ENCODE results near the gene DIP2C. TPM values are rescaled to one million over a fixed set of nuclear protein-coding genes. Genes with fewer than 3 reads are reported as not detected.
"Not testable (repeated sequence)": the region's sequence is repeated elsewhere in the genome, so short reads cannot be mapped to it uniquely, and the experiment has no call there.

DIP2C gene
- polyA plus RNA-seq, 1 donor from 2014 or later = 1.4 TPM

DNA sequence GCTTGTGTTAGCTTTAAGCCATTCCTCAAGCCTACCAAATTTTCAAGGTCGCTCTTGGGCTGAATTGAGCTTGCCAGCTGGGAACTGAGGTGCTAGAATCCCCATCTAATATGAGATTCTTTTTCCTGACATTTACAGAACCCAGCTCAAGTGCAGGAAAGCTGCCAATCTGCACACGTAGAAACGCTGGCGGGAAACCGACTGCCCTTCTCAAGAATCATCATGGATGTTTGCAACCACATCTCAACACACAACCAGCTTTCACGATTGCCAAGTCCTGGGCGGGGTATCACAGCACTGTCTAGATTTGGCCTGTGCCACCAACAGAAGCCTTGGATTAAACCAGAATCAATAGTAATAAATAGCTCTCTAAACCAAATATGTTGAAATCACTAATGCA lies 203.7 kb downstream of the DIP2C start:
- Mint-ChIP-seq H3K36me3 (no peaks in the 10 kb centered on the region), H3K27me3 (no peaks in the 10 kb centered on the region), H3K4me3 (peak overlapping the region; percentile 39 to 90 (median 63))

DNA sequence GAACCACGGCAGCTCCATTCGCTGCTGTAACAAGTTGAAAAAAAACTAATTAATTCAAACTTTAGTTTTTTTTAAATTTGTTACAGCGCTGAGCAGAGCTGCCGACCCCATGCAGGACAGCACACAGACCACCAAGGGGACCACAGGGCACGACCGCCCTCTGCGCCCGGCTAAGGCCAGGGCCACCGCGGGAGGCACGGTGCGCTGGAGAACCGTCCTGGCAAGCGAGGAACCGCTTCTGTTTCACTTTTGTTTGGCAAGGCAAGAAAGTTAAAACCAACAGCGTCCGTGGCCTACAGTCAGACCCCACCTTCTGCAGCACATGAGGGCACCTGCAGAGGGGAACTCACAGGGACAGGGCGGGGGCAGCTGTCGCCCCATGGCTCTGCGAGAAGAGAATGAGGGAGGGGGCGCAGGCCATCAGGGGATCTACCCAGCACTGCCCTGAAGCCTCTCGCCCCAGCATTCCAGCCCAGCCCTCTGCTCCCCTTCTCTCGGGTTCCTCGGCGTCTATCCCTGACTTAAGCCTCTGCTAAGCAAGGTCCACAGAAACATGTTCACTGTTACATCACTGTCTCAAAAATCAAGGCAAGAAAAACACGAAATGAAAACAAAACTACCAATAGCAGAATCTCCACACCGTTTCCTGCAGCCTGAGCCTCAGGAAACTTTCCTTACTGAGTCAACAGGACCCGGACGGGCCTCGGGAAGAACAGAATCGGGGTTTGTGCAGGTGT lies 204.4 kb downstream of the DIP2C start:
- Mint-ChIP-seq H3K4me1 (peaks cover 0 to 6% (median 1%) of the 10 kb centered on the region in 3 donors), H3K27me3 (no peaks in the 10 kb centered on the region), H3K9me3 (no peaks in the 10 kb centered on the region), H3K4me3 (peak overlapping the region; percentile 80 to 94 (median 86)), H3K27ac (peak overlapping the region in 1 of 3 donors; percentile 92), H3K36me3 (no peaks in the 10 kb centered on the region)

More for the DNA sequence above, 203.7 kb downstream of the DIP2C start:
- Mint-ChIP-seq H3K27ac (no peak overlapping the region), H3K9me3 (no peaks in the 10 kb centered on the region), H3K4me1 (peaks cover 0 to 6% (median 1%) of the 10 kb centered on the region in 3 donors)

DNA sequence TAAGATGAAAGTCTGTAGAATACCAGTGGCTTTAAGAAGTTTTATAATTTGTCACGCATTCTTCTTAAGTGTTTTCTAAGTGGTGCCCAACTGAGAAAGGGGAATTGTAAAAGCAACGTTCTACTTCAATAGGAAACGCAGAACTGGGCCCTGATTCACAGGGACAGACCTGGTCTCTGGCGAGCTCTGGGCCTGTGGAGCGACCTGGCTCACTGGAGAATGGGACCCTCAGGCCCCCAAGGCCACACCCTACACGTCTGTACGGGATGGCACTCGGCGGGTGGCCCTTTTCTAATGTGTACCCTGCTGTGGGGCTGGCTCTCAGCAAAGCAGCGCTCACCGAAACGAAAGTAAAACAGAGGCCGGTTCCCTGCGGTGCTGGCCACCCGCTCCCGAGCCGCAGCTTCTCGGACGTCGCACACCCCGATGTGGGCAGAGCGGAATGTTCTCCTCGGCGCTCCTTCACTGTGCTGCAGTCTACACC lies 205.0 kb downstream of the DIP2C start:
- H3K27ac Mint-ChIP-seq = peak overlapping the region; percentile 73 to 92 (median 81)
- no peaks in the 10 kb centered on the region for H3K36me3 Mint-ChIP-seq
- H3K4me1 Mint-ChIP-seq = peaks cover 0 to 6% (median 1%) of the 10 kb centered on the region in 3 donors
- H3K27me3 Mint-ChIP-seq = no peaks in the 10 kb centered on the region
- peak overlapping the region; percentile 79 to 94 (median 85) for H3K4me3 Mint-ChIP-seq
- H3K9me3 Mint-ChIP-seq = no peaks in the 10 kb centered on the region

DNA sequence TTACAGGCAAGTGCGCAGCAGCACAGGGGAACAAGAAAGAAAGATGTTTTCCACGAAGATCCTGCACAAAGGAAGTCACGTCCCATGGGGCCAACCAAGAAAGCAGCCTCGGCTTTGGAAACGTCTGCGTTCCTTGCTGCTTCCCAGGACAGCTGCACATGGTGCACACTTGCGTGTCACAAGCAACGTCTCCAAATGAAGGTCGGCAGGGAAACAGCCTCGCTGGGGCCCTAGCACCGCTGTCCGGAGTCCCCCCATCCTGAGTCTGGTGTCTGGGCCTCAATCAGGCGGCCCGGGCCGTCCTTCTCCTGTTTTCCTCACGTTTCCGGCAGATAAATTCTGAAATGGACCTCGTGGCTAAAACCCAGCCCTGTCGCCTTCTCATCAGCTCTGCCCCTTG lies 206.2 kb downstream of the DIP2C start:
- Mint-ChIP-seq H3K4me3 (no peak overlapping the region), H3K4me1 (peaks cover 1 to 6% (median 1%) of the 10 kb centered on the region in 3 donors), H3K9me3 (peaks cover 0 to 2% (median 0%) of the 10 kb centered on the region in 3 donors), H3K27me3 (no peaks in the 10 kb centered on the region), H3K27ac (no peak overlapping the region), H3K36me3 (peaks cover 4% of the 10 kb centered on the region)

DNA sequence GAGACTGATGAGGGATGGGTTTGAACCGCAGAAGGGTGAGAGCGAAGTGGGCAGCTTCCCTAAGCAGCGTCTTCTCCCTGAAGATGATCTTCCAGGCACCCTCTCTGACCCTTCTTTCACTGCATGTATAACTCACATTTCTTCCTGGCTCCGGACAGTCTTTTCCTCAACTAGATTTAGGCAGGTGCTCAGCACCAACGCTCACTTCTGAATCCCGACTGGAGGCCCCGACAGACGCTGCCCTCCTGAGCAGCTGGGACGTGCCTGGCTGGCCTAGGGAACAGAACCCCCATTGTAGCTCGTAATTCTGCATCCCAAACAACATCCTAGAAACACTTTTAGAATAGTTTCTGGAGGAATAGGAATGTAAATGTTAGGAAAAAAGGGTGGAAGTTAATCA lies 206.6 kb downstream of the DIP2C start:
- no peak overlapping the region for H3K4me3 Mint-ChIP-seq
- no peak overlapping the region for H3K27ac Mint-ChIP-seq
- H3K27me3 Mint-ChIP-seq = no peaks in the 10 kb centered on the region
- H3K36me3 Mint-ChIP-seq = peaks cover 4% of the 10 kb centered on the region
- peaks cover 0 to 2% (median 0%) of the 10 kb centered on the region in 3 donors for H3K9me3 Mint-ChIP-seq
- peaks cover 1 to 6% (median 1%) of the 10 kb centered on the region in 3 donors for H3K4me1 Mint-ChIP-seq

DNA sequence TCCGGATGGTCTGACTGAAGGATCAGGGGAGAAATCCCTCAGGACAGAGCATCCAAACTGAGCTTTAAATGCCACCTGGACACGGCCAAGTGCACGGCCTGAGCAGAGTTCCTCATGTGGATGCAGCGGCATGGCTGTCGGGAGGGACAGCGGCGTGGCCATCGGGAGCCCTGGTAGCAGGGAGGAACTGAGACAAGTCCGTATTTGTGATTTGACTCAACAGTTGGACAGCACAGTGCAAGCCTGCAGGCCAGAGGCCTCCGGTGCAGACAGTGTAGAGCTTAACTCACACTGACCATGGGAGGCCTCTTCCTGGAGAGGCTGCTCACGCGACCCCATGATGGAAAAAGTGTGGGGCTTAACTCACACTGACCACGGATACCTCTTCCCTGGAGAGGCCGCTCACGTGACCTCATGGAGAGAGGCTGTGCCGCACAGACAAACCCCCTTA lies 207.4 kb downstream of the DIP2C start:
- peaks cover 0 to 2% (median 0%) of the 10 kb centered on the region in 3 donors for H3K9me3 Mint-ChIP-seq
- H3K36me3 Mint-ChIP-seq = peaks cover 4% of the 10 kb centered on the region
- no peak overlapping the region for H3K27ac Mint-ChIP-seq
- no peak overlapping the region for H3K4me3 Mint-ChIP-seq
- no peaks in the 10 kb centered on the region for H3K27me3 Mint-ChIP-seq
- H3K4me1 Mint-ChIP-seq = peaks cover 1 to 6% (median 1%) of the 10 kb centered on the region in 3 donors

DNA sequence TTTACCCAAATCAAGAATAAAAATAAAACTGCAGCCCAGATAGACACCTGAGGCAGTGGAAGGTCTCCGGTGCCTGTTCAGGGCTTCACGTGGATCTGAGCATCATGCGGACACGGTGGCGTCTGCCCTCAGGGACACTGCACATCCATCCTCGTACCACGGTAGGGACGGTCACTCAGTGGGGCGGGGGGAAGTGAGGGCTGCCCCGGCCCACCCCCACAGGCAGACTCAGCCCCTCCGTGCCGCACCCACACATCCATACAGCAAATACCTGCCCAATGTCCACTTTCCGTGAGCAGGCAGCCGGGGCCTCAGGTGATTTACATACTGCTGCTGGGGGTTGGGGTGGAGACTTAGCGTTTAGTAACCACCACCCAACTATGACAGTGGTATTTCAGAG lies 207.8 kb downstream of the DIP2C start:
- no peak overlapping the region for H3K27ac Mint-ChIP-seq
- H3K9me3 Mint-ChIP-seq = peaks cover 0 to 2% (median 0%) of the 10 kb centered on the region in 3 donors
- H3K36me3 Mint-ChIP-seq = peaks cover 4% of the 10 kb centered on the region

DNA sequence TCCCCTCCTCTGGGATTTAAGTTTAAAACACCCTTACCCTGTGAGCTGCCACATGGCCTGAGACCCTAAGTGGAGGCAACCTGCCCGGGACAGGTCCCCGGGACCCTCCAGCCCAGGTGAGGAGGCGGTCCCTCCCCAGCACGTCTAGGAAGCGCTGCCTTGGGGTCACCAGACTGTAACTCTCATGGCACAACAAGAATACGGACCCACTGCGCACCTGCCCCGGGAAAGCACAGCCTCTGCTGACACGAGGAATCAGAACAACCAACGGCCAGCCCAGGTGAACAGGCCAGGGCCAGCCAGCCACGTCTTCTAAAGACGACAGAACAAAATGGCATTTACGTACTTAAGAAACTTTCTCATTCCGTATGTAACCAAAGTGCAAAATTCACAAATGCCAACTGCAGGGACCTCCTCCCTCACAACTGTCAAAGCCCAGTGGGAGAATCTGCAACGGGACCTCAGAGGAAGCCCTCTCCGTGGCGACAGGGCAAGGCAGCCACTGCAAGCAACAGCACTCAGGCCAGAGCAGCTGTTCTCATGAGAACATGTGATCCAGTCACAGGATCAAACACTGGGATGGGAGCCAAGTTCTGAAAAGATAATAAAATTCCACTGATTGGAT lies 208.4 kb downstream of the DIP2C start:
- Mint-ChIP-seq H3K9me3 (peaks cover 0 to 2% (median 0%) of the 10 kb centered on the region in 3 donors), H3K27ac (no peak overlapping the region), H3K4me1 (peaks cover 1 to 6% (median 4%) of the 10 kb centered on the region in 3 donors), H3K27me3 (no peaks in the 10 kb centered on the region), H3K4me3 (no peak overlapping the region), H3K36me3 (peaks cover 4% of the 10 kb centered on the region)

More for the DNA sequence above, 207.8 kb downstream of the DIP2C start:
- Mint-ChIP-seq H3K27me3 (no peaks in the 10 kb centered on the region), H3K4me1 (peaks cover 1 to 6% (median 4%) of the 10 kb centered on the region in 3 donors), H3K4me3 (no peak overlapping the region)

DNA sequence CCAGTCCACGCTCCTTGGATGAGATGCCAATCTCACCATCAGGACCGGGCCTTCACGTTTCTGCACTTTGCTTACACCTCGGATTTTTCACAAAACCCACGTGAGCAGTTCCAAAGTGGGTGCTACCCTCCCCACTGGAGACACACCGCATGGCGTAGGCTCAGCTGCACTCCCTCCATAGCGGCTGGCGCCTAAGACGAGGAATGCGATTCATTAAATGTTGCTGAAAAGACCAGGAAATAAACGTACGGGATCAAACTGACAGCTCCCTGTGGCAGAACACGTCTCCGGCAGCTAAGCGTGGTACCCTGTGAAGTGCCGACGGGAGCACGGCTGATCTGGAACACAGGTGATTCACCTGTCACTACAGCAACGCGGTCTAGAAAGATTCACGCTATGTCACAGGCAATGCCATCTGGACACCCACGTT lies 209.0 kb downstream of the DIP2C start:
- Mint-ChIP-seq H3K4me3 (no peak overlapping the region), H3K27ac (no peak overlapping the region), H3K27me3 (no peaks in the 10 kb centered on the region), H3K36me3 (peaks cover 4% of the 10 kb centered on the region), H3K9me3 (peaks cover 0 to 2% (median 0%) of the 10 kb centered on the region in 3 donors), H3K4me1 (peaks cover 1 to 6% (median 4%) of the 10 kb centered on the region in 3 donors)

DNA sequence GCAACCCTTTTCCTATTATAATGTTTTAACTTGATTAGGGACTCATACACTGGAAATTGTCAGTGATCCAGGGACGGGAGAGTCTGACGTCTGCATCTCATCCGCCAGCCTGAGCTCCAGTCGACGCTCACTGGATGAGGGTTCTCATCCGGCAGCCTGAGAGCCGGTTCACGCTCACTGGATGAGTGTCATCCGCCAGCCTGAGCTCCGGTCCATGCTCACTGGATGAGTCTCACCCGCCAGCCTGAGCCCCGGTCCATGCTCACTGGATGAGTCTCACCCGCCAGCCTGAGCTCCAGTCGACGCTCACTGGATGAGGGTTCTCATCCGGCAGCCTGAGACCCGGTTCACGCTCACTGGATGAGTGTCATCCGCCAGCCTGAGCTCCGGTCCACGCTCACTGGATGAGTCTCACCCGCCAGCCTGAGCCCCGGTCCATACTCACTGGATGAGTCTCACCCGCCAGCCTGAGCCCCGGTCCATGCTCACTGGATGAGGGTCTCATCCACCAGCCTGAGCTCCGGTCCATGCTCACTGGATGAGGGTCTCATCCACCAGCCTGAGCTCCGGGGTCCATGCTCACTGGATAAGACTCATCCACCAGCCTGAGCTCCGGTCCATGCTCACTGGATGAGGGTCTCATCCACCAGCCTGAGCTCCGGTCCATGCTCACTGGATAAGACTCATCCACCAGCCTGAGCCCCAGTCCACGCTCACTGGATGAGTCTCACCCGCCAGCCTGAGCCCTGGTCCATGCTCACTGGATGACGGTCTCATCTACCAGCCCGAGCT lies 209.6 kb downstream of the DIP2C start:
- H3K36me3 Mint-ChIP-seq, H3K4me3 Mint-ChIP-seq, H3K27me3 Mint-ChIP-seq, H3K9me3 Mint-ChIP-seq, H3K4me1 Mint-ChIP-seq, H3K27ac Mint-ChIP-seq: not testable (repeated sequence)

DNA sequence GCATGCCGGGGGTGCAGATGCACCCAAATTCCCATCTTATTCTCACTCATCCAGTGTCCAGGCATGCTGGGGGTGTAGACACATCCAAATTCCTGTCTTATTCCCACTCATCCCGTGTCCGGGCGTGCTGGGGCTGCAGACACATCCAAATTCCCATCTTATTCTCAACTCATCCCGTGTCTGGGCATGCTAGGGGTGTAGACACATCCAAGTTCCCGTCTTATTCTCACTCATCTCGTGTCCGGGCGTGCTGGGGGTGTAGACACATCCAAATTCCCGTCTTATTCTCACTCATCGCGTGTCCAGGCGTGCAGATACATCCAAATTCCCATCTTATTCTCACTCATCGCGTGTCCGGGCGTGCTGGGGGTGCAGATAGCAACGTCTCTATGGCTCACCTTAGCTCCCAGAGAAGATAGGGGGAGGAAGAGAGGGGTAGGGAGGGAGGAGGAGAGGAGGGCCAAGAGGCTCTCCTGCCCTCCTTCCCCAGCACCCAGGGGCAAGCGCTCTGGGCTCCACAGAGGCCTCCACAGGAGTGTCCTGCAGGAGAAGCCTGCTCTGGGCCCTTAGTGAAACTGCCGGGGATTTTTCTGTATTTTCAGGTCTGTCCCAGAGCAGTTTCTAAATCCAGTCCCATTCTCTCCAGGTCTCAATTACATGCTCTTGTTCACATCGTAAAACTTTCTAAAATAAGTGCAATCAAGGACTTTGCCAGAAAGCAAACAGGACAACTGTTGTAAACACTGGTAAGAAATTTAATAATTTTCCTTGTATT lies 210.8 kb downstream of the DIP2C start:
- H3K27me3 Mint-ChIP-seq = peaks cover 3% of the 10 kb centered on the region
- no peak overlapping the region for H3K27ac Mint-ChIP-seq
- H3K36me3 Mint-ChIP-seq = peaks cover 7% of the 10 kb centered on the region
- H3K9me3 Mint-ChIP-seq = peaks cover 0 to 2% (median 2%) of the 10 kb centered on the region in 3 donors
- no peak overlapping the region for H3K4me3 Mint-ChIP-seq
- H3K4me1 Mint-ChIP-seq = peaks cover 0 to 2% (median 1%) of the 10 kb centered on the region in 3 donors

DNA sequence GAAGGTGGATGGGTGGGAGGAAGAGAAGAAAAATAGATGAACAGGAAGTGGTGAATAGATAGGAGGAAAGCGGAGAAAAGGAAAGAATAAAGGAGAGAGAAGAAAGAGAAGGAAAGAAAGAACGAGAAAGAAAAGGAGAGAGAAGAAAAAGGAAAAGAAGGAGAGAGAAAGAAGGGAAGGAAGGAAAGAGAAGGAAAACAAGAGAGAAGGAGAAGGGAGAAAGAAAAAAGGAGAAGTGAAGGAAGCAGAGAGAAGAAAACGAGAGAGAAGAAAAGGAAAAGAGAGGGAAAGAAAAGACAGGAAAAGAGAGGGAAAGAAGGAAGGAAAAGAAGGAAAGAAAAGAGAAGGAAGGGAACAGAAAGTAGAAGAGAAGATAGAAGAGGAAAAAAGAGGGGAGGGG lies 211.8 kb downstream of the DIP2C start:
- Mint-ChIP-seq H3K4me3 (no peak overlapping the region), H3K4me1 (peaks cover 0 to 2% (median 1%) of the 10 kb centered on the region in 3 donors), H3K27me3 (peaks cover 3% of the 10 kb centered on the region), H3K9me3 (peaks cover 0 to 2% (median 2%) of the 10 kb centered on the region in 3 donors), H3K36me3 (peaks cover 7% of the 10 kb centered on the region), H3K27ac (peak overlapping the region in 1 of 3 donors; percentile 91)

DNA sequence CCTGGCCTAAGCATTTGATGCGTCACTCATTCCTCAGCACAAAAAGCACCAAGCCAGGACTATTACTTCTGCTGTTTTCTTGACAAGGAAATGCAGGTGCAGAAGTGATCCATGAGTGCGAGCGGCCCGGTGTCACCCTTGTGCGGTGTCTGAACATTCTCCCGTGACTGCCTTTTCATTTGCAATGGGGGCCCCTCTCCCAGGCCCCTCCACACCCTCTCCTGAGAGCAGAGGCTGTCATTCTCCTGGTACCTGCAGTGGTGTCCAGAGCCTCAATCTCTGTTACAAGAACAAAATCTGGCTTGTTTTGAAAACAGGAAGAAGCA lies 213.1 kb downstream of the DIP2C start:
- no peak overlapping the region for H3K27ac Mint-ChIP-seq
- no peak overlapping the region for H3K4me3 Mint-ChIP-seq
- peaks cover 7% of the 10 kb centered on the region for H3K36me3 Mint-ChIP-seq
- H3K27me3 Mint-ChIP-seq = peaks cover 3% of the 10 kb centered on the region
- H3K4me1 Mint-ChIP-seq = peaks cover 0 to 2% (median 1%) of the 10 kb centered on the region in 3 donors
- H3K9me3 Mint-ChIP-seq = peaks cover 0 to 2% (median 2%) of the 10 kb centered on the region in 3 donors

Data from IgD-negative memory B cell (primary cell).